T-helper 1 cell treated with Interleukin-12 subunit alpha and Interleukin-12 subunit beta and Interleukin-4 antibody, amounts not matched to agents 30 μg/mL and 1 μg/mL, for 36 hours (primary cell): Measurements from ENCODE around the gene DENND2A.

ENCODE experiments used
- H3K27ac Mint-ChIP-seq: one replicate; pipeline ENCODE4 v1.8.0; 2021; ENCODE audit warnings: mild to moderate bottlenecking, mixed read lengths
- H3K27me3 Mint-ChIP-seq: one replicate; pipeline ENCODE4 v1.8.0; 2021; ENCODE audit warnings: low read depth, mixed read lengths
- H3K36me3 Mint-ChIP-seq: one replicate; pipeline ENCODE4 v1.8.0; 2021; ENCODE audit warnings: low read depth, mixed read lengths
- H3K4me1 Mint-ChIP-seq: one replicate; pipeline ENCODE4 v1.8.0; 2021; ENCODE audit warnings: low read depth, mixed read lengths
- H3K4me3 Mint-ChIP-seq: one replicate; pipeline ENCODE4 v1.8.0; 2021; ENCODE audit warnings: mild to moderate bottlenecking, moderate library complexity, mixed read lengths
- H3K9me3 Mint-ChIP-seq: one replicate; pipeline ENCODE4 v1.8.0; 2021; ENCODE audit warnings: mixed read lengths

Gene DENND2A

DNA sequence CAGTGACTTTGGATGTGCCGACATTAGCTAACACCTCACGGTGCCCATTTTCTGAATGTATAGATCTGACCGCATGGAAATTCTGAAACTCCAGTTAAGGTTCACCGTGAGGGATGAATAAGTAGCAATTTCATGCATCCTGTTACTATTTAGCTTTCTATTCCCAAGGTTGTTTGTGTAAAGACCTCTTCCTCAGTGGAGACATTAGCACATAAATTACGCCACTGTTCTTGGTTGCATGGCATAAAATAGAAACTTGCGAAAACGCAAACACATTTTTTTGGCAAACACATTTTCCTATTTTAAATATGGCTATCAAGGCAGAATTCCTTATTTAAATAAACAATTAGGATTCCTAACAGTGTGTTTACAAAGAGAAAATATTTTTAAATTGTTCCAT, 36.5 kb downstream of the DENND2A start:
- Mint-ChIP-seq H3K4me3 (no peak overlapping the region), H3K36me3 (no peaks in the 10 kb centered on the region), H3K9me3 (no peaks in the 10 kb centered on the region), H3K27me3 (peaks cover 10% of the 10 kb centered on the region), H3K4me1 (no peaks in the 10 kb centered on the region), H3K27ac (no peak overlapping the region)

DNA sequence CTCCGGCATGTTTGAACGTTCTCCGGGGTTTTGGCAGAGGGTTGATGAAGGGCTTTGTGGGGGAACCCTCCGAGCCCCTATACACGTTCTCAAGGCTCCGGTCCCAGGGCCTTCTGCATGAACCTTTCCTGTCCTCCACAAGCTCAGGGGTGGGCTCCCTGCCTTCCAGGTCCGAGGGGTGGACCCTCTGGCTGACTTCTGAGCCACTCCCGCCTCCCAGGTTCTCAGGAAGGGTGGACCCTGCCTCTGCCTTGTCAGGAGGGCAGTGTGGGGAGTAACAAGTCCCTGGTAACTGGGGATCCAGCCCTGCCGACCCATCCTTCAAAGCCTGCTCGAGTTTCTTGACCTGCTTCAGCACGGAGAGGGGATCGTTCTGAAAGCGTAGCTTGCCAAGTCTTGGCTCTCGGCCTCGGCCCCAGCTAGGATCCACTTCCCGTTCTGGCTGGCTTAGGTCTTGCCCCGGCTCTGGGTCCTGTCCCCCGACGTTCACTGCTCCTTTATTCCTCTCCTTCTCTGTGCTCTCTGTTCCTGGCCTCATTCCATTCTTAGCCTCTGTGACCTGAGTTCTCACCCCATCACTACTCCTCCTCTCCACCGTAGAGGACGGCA, 38.9 kb downstream of the DENND2A start:
- H3K27ac Mint-ChIP-seq, result no peak overlapping the region
- no peaks in the 10 kb centered on the region for H3K4me1 Mint-ChIP-seq
- no peak overlapping the region for H3K4me3 Mint-ChIP-seq

DNA sequence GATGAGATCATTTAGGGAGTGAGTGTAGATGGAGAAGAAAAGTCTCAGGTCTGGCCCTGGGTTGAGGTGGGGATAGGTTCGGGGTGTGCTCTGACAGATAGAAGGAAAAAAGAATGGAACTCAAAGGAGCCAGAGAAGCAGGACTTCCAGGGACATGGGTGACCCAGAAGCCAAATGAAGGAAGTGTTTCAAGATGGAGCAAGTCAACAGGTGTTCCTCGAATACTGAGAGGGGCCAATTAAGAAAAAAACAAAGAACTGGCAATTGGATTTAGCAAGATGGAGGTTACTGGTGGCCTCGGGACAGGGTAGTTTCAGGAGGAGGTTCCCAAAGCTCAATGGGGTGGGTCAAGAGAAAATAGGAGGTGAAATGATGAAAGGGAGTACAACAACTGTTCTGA, 40.3 kb downstream of the DENND2A start:
- Mint-ChIP-seq H3K4me1 (no peaks in the 10 kb centered on the region), H3K9me3 (no peaks in the 10 kb centered on the region), H3K27me3 (peaks cover 23% of the 10 kb centered on the region), H3K4me3 (no peak overlapping the region), H3K27ac (no peak overlapping the region), H3K36me3 (no peaks in the 10 kb centered on the region)

More for the DNA sequence above, 38.9 kb downstream of the DENND2A start:
- H3K27me3 Mint-ChIP-seq, result peaks cover 20% of the 10 kb centered on the region
- no peaks in the 10 kb centered on the region for H3K9me3 Mint-ChIP-seq
- no peaks in the 10 kb centered on the region for H3K36me3 Mint-ChIP-seq

DNA sequence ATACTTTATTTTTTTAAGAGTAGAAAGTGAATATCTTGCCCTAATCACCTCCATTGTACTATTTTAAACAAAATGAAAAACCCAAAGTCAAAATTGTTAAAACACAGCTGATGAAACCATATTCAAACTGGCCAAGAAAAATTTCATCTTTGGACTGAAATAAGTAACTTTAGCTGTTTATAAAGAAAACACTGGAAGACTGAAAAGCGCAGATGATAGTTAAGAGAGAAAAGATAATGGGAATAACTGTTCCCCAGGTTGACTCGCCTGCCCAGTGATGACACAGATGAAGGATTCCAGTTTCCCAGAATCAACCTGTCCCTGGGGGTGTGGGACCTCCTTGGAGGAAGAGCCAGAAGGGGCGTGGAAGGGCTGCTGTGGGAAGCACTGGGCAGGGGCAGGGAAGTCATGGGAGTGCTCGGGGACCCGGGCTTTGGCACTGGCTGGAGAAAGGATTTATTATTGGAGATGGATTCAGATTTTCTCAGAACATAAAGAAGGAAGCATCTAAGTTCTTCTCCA, 43.1 kb downstream of the DENND2A start:
- no peak overlapping the region for H3K27ac Mint-ChIP-seq
- no peaks in the 10 kb centered on the region for H3K9me3 Mint-ChIP-seq
- H3K36me3 Mint-ChIP-seq, result no peaks in the 10 kb centered on the region
- no peaks in the 10 kb centered on the region for H3K4me1 Mint-ChIP-seq
- H3K4me3 Mint-ChIP-seq, result no peak overlapping the region
- H3K27me3 Mint-ChIP-seq, result peaks cover 23% of the 10 kb centered on the region

DNA sequence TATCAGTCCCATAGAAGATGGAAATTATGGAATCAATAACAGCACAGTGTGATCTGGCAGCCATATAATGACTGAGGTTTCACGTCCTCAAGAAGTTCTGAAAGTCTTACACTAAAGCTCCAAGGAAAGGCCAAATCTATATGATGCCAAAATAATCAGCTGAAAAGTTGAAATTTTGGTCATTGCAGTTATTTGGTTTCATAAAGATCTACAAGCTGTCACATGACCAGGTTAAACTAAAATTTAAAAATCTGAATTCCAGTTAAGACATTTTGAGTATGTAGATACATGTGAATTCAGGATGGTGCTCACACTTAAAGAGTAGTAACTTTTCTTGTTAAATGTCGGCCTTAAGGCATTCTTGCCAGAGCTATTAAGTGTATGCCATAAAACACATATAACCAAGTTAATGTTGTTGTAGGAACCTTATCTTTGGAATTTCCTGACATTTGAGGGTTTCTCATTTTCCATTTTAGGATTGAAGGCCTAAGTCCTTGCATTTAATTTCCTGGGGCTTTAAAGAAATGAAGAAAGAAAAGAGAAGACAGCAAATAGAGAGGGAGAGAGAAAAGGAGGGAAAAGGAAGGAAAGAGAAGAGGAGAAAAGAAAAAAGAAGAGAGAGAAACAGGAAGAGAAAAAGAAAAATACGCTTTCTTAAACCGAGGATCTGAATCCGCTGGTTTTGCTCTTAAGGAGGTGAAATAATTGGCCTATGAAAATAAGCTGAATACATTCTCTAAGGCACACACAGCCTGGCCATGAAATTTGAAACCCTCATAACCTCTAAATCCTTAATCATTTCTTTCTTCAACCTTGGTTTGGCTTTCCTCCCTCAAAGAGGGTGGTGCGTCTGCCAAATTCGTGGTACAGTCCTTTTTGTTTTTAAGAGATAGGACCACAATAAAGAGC, 43.8 kb downstream of the DENND2A start:
- Mint-ChIP-seq H3K4me3 (no peak overlapping the region), H3K27ac (no peak overlapping the region), H3K36me3 (no peaks in the 10 kb centered on the region), H3K9me3 (no peaks in the 10 kb centered on the region), H3K4me1 (no peaks in the 10 kb centered on the region), H3K27me3 (peaks cover 23% of the 10 kb centered on the region)

DNA sequence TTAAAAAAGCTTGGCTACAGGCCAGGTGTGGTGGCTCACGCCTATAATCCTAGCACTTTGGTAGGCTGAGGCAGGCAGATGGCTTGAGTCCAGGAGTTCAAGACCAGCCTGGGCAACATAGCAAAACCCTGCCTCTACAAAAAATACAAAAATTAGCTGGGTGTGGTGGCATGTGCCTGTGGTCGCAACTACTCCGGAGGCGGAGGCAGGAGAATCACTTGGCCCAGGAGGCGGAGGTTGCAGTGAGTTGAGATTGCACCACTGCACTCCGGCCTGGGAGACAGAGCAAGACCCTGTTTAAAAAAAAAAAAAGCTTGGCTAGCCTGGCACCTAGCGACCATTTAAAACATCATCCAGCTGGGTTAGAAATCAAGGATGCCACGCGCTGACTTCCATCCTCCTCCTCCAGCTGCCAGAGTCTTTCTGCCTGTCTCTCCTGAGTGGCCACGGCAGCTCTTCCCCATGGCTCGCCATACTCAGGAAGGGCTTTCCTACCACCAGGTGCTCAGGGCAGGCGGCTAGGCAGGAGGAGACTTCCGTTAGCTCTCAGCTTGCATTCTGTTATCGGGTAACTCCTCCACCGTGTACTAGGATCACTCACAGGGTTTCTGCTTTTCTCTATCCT, 45.0 kb downstream of the DENND2A start:
- H3K4me1 Mint-ChIP-seq, result no peaks in the 10 kb centered on the region
- H3K27me3 Mint-ChIP-seq, result peaks cover 23% of the 10 kb centered on the region
- no peak overlapping the region for H3K4me3 Mint-ChIP-seq
- no peak overlapping the region for H3K27ac Mint-ChIP-seq
- H3K36me3 Mint-ChIP-seq, result no peaks in the 10 kb centered on the region
- no peaks in the 10 kb centered on the region for H3K9me3 Mint-ChIP-seq

DNA sequence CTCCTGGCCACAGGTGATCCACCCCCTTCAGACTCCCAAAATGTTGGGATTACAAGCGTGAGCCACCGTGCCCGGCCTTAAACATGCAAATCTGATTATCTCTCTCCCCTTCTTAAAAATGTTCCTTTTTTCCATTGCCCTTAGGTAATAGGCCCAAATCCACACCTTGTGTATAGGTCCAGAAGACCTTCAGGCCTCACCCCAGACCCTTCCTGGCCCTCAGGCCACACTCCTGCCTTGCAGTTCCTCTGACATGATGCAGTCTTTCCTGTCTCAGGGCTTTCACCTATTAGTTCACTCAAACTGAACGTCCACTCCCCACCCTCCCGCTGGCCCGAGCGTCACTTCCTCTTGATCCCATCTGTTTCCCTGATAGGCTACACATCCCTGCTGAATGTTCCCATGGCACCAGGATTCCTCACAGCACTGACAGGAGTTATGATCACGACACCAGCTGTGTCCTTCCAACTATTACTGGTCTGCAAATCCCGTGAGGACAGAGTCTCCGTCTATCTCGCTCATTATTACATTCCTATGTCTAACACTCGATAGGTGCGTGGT, 46.4 kb downstream of the DENND2A start:
- H3K9me3 Mint-ChIP-seq, result no peaks in the 10 kb centered on the region
- H3K36me3 Mint-ChIP-seq, result no peaks in the 10 kb centered on the region
- H3K4me1 Mint-ChIP-seq, result no peaks in the 10 kb centered on the region
- no peak overlapping the region for H3K4me3 Mint-ChIP-seq
- H3K27me3 Mint-ChIP-seq, result peaks cover 23% of the 10 kb centered on the region
- no peak overlapping the region for H3K27ac Mint-ChIP-seq

DNA sequence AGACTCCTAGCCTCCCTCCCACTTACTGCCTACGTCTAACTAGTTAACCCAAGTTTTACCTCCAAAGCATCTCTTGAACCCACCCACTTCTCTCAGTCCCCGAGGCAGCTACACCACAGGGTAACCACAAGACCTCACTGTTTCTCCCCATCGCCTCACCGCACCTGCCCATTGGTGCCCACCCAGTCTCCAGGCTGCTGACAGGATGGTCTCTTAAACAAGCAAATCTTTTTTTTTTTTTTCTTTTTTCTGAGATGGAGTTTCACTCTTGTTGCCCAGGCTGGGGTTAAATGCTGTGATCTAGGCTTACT, 47.0 kb downstream of the DENND2A start:
- no peak overlapping the region for H3K27ac Mint-ChIP-seq
- peaks cover 23% of the 10 kb centered on the region for H3K27me3 Mint-ChIP-seq
- H3K36me3 Mint-ChIP-seq, result no peaks in the 10 kb centered on the region
- no peak overlapping the region for H3K4me3 Mint-ChIP-seq
- H3K9me3 Mint-ChIP-seq, result no peaks in the 10 kb centered on the region
- no peaks in the 10 kb centered on the region for H3K4me1 Mint-ChIP-seq

DNA sequence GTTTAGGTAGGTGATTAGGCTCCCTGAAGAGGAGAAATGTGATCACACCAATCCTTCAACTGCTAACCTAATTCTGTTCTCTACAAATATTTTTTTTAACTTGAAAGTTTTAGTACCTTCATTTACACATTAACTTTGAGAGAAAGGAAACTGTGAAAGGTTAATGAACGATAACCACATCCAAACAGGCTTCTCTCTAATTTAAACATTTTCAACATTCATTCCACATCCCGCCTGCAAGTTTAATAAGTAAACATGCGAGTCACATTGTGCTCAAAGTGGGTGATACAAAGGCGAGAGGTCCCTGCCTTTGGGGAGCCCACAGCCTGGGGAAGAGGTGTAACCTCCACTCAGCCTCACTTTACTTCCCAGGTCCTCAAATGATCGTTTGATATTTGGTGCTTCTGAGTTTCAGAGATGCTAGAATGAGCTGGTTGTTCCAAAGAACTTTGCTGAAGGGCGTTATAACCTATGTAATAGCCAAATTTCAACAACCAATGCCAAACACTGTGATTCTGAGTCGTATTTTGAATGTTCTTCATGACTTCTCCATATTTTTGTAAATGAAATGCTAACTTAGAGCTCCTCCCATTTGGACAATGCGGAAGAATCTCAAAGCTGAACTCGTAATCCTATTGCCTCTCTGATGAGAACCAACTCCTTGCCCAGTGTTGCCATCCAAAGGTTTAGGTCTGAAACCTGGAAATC, 47.5 kb downstream of the DENND2A start:
- Mint-ChIP-seq H3K4me1 (no peaks in the 10 kb centered on the region), H3K27ac (no peak overlapping the region), H3K36me3 (no peaks in the 10 kb centered on the region), H3K27me3 (peaks cover 23% of the 10 kb centered on the region), H3K9me3 (no peaks in the 10 kb centered on the region), H3K4me3 (no peak overlapping the region)

DNA sequence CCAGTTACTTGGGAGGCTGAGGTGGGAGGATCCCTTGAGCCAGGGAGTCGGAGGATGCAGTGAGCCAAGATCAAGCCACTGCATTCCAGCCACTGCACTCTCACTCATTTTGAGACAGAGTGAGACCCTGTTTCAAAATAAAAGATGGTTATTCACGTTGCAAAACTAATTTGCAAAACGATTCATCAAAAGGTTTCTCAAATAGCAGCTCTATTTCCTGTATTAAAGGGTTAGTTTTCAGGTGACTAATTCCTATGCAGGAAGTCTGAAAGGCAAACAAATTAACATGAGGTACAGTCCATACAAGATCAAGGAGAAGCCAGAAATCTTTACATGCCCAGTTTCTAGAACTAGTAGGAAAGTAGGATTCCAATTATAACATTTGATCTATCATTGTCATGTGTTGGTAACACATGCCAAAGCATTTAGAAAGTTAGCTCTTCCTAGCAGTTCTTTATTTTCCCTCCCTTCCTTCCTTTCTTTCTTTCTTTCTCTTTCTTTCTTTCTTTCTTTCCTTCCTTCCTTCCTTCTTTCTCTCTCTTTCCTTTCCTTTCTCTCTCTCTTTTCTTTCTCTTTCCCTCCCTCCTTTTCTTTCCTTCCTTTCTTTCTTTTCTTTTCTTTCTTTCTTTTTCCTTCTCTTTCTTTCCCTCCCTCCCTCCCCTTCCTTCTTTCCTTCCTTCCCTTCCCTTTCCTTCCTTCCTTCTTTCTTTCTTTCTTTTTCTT, 49.3 kb downstream of the DENND2A start:
- no peak overlapping the region for H3K4me3 Mint-ChIP-seq
- H3K4me1 Mint-ChIP-seq, result no peaks in the 10 kb centered on the region
- no peaks in the 10 kb centered on the region for H3K9me3 Mint-ChIP-seq
- no peaks in the 10 kb centered on the region for H3K36me3 Mint-ChIP-seq
- H3K27me3 Mint-ChIP-seq, result peaks cover 11% of the 10 kb centered on the region
- H3K27ac Mint-ChIP-seq, result no peak overlapping the region

DNA sequence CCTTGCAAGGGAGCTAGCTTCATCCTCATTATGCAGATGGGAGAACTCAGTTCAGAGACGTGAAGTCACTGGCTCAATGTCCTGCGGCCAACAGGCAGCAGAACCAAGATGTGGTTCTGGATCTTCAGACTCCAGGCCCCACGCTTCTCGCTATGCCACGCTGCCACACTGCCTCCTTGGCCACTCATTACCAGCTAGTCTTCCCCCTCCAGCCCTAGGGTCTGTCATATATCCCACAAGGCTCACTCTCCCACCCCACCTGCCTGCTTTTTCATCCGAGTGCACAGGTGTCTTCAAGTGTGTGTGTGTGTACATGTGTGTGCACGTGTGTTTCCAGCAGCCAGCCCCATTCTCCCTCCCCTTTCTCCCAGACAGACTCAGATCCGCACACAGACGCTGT, 53.4 kb downstream of the DENND2A start:
- Mint-ChIP-seq H3K36me3 (no peaks in the 10 kb centered on the region), H3K9me3 (no peaks in the 10 kb centered on the region), H3K27me3 (peaks cover 3% of the 10 kb centered on the region), H3K4me3 (no peak overlapping the region), H3K27ac (no peak overlapping the region), H3K4me1 (no peaks in the 10 kb centered on the region)

DNA sequence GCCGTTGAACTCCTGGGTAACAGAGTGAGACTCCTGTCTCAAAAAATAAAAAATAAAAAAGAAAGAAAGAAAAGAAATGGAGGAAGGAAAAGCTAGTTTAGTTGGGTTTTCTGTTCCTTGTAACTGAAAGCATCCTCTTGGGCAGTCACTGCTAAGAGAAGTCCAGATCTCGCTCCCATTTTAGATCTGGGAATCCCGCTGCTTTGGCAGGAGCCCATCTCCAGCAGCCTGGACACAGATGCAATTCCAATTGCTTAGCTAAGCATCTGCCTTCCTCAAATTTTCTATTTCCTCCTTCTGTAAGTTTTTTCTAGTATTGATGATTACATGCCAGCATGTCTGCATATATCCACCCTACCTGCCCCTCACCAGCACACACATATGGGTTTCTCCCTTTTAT, 54.1 kb downstream of the DENND2A start:
- no peaks in the 10 kb centered on the region for H3K36me3 Mint-ChIP-seq
- no peaks in the 10 kb centered on the region for H3K4me1 Mint-ChIP-seq
- no peak overlapping the region for H3K4me3 Mint-ChIP-seq
- H3K27me3 Mint-ChIP-seq, result peaks cover 3% of the 10 kb centered on the region
- H3K27ac Mint-ChIP-seq, result no peak overlapping the region
- no peaks in the 10 kb centered on the region for H3K9me3 Mint-ChIP-seq

DNA sequence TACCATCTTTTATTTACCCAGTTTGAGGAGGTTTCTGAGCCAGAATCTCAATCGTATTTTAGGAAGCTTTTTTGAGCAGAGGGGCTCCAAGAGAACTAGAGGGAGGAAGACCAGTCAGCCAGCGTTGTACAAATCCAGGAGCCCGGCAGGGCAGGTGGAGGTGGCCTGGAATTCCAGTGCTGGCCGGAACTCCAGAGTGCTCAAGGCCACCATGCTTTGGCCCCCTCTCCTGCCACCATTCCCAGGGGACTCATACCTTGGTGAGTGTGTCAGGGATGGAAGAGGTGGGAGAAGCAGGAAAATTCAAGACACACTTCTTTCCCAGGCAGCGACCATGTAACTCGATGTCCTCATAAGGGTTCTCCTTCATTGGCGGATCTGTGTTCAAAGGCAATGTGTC, 55.3 kb downstream of the DENND2A start:
- Mint-ChIP-seq H3K27ac (no peak overlapping the region), H3K4me3 (no peak overlapping the region), H3K4me1 (no peaks in the 10 kb centered on the region), H3K27me3 (peaks cover 3% of the 10 kb centered on the region), H3K36me3 (no peaks in the 10 kb centered on the region), H3K9me3 (no peaks in the 10 kb centered on the region)
